GM19452 (cell line): ENCODE measurements around the gene CDS2.

Experiments used
- ATAC-seq: cut with Tn5 transposase; IDR thresholded peaks from one replicate; pipeline ENCODE4 v1.9.1; 2021; ENCODE audit not compliant: unreplicated experiment

Gene CDS2

DNA sequence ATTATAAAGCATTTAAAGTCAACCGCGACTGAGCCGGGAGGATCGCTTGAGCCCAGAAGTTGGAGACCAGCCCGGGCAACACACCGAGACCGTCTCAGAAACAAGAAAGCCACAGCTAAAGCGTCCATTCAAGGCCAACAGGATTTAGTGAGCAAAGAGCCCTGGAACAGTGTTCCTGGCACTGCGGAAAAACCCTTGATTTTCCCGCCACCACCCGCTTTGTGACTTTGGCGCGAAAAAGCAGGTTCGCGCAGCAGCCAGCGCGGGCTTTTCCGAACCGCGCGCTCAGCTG lies 7.7 kb upstream of the CDS2 start:
- no peak for ATAC-seq

DNA sequence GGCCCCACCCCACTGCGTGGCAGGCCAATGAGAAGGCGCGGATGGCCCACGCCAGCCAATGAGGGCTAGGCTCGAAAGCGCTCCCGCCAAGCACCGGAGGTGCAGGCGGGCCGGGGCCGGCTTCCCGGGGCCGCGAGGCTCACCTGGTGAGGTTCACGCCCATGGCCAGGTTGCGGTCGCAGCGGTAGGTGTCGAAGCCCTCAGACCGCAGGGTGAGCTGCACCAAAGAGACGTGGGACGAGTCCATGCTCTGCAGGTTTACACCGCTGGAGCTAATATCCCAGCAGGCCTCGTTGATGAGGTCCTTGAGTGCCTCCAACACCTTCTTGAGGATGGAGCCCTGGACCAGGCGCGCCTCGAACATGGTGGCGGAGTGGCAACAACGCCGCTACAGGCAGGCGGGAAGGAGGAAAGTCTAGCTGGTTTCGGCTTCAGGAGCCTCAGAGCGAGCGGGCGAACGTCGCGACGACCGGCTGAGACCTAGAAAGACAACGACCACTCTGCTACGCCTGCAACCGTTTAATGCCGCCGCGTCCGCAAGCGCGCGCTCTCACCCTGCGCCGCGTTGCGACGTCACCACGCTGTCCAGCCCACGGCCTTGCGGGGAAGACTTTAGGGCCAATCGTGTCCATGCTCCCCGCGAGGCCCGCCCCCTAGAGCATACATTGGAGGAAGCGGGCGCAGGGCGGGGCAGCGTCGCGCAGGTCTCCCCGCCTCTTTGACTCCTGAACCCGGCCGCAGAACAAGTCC lies 7.2 kb upstream of the CDS2 start, which contains the start of gene PCNA:
PCNA (minus strand) TSS at position 524 of the 750 bp plus-strand sequence; CDS start at position 364, 160 bp downstream.
- peak; percentile 90 for ATAC-seq

GRCh38 chr20:5120185-5120476 lies 6.7 kb upstream of the CDS2 start:
- no peak for ATAC-seq

- ATAC-seq: no peak
Measured at GRCh38 chr20:5122873-5123260, 3.9 kb upstream of the CDS2 start.

DNA sequence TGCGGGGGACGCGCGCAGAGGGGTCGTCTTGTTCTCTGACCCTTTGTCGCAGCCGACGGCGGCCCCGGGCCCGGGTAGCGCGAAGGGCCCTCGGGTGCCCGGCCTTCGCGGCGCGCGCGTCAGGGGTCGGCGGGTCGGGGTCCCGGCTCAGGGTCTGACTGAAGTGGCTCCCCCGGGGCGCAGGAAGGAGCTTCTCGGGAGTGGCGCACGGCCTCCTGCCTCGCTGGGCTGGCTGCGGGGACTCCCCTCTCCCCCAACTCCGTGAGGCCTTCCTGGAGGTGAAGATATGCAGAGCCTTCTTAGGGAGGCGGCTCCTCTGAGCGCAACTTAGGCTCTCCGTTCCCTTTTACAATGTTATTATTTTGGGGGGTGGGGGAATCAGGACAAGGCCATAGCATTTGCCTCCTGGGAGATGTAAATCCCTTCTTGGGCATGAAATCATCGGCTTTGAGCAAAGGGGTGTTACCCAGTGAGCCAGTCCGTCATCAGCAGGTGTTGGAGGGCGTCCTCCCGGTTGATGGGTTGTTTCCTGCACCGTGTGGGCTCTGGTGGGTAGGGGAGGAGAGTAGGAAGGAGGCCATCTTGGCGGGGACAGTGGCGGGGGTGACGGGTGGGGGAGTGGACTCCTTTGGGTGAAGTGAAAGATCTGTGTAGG lies 523 bp downstream of the CDS2 start:
- ATAC-seq: peak; percentile 32

DNA sequence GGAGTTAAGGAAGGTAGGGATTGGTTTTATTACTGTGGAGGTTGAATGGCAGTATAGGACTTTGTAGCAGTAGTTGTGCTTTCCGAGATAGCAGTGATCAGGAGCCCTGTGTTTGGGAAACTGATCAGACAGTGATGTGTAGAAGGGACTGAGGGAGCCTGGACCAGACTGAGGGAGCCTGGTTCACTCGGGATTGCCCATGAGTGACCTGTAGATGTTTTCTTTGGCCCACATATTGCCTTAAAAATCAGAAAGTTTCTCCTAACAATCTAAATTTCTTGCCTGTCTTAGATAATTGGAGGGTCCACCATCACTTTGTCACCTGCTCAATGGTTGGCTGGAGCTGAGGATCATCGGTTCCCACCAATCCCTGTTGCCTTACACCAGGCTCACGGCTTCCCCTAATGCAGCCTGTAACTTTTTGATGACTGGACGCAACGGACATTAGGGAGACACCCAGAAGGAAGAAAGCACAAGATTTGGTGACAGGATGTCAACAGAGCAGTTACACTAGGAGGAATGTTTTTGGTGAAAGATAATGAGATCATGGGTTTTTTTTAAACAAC lies 1.1 kb downstream of the CDS2 start:
- no peak for ATAC-seq

GRCh38 chr20:5128886-5129285 lies 2.1 kb downstream of the CDS2 start:
- ATAC-seq: no peak

- ATAC-seq: no peak
Measured at GRCh38 chr20:5131502-5131901, 4.7 kb downstream of the CDS2 start.

DNA sequence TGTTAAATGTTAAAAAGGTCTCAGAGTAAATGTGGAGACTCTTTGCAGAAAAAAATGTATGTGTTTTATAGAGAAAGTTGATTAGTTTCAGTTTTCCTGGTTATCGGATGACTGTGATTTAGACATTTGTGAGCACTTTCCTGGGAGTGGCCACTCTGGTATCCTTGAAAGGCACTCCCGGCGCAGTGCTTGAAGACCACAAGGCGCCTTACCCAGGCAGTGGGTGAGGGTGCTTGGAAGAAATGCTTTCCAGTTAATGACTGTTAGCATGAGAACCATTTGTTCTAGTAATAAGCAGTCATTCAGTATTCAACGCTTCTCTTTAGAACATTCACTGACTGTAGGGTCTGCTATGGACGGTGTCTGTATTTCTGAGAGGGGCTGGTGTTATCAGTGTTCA lies 7.2 kb downstream of the CDS2 start:
- ATAC-seq: no peak

DNA sequence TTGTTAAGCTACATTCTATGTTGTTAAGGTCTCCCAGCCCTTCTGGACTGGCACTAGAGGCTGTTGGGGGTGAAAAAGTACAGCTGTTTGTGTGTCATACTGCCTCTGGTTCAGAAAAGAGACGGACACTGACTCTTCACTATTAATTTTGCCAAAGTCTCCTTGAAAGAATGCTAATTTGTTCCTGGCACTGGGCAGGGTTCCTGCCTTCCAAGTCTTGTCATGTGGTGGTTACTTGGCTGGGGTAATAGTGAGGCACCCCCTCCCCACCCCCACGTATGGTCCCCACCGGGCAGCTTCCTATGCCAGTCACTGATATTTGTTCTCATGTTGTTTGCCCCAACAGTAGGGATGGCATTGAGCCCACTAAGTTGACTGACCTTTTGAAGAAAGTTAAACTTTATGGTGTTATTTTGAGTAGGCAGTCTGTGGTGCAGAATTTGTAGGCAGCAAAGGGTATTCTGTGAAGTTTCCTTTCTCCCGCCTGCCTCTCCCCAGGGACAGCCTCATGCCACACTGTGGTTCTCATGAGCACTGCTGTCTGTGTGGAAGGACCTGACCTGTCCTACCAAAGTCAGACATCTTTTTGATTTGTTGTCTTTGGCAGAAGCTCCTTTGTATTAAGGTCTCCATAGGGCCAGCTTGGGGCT lies 8.7 kb downstream of the CDS2 start:
- ATAC-seq: peak; percentile 73

DNA sequence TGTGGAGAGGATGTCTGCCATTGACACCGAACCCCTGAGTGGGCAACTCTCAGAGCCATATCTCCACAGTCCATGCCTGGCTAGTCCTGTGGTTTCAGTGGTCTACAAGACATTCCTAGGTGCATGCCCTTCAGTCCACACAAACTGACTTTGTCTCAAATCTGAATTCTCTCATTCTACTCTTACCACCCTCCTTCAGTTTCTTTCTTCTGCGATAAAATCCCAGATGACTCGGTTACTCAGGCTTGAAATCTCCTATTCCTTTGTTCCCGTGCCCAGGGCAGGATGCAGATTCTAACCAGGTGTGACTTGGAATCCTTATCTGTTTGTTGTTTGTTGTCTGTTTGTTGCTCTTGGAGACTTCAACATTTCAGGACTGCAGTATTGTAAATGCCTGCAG lies 9.3 kb downstream of the CDS2 start:
- no peak for ATAC-seq

- no peak for ATAC-seq
Measured at GRCh38 chr20:5140195-5140594, 13.4 kb downstream of the CDS2 start.

- no peak for ATAC-seq
Measured at GRCh38 chr20:5141615-5142014, 14.8 kb downstream of the CDS2 start.

DNA sequence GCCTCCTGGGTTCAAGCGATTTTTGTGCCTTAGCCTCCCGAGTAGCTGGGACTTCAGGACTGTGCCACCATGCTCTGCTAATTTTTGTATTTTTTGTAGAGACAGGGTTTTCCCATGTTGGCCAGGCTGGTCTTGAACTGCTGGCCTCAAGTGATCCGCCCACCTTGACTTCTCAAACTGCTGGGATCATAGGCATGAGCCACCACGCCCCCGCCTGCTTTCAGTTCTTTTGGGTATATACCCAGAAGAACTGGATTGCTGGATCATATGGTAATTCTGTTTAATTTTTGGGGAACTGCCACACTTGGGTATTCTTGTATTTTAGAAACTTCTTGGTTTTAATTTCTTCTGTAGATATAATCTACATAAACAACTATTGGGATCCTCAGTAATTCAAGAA lies 17.0 kb downstream of the CDS2 start:
- ATAC-seq: no peak

DNA sequence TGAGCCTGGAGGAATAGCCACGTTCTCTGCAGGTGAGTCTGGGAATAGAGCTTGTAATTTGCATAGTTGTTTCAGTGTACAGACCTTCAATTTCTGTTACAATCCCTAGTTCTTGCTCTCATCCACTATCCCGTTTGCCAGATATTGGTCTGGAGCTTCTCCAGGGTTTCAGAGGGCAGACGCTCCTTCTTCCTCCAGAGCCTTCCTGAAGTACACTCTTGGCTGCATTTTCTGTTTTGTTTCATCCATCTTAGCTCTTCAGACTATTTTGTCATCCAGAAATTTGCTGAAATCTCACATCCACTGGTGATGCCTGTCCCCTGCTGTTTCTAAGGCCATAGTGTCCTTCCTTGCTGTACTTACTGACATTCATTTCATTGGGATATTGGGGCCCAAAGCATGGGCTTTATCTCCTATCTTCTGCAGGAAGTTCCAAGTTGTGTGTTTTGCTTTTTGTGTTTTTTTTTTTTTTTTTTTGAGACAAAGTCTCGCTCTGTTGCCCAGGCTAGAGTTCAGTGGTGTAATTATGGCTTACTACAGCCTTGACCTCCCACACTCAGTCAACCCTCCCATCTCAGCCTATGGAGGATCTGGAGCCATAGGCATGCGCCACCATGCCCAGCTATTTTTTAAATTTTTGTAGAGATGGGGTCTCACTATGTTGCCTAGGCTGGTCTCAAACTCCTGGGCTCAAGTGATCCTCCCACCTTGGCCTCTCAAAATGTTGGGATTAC lies 18.7 kb downstream of the CDS2 start:
- no peak for ATAC-seq

- no peak for ATAC-seq
Measured at GRCh38 chr20:5146099-5146668, 19.4 kb downstream of the CDS2 start.

- ATAC-seq: no peak
Measured at GRCh38 chr20:5146871-5147592, 20.2 kb downstream of the CDS2 start.

DNA sequence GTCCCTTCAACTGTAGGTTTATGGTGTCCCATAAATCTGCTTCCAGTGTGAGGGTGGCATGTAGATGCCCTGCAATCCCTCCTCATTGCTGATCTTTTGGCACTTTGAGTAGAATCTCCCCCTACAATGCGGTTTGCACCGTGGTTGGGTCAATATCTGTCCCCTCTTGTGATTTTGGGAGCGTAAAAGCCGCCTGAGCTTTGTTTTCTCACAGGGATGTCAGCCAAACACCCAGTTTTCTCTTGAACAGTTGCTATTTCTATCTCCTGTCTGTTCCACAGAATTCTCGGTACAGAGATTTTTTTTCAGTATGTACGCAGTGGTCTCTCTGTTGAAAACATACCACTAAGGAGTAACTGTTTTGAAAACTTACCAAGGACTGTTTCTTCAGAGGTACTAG lies 21.8 kb downstream of the CDS2 start:
- no peak for ATAC-seq

GRCh38 chr20:5149892-5150225 lies 23.1 kb downstream of the CDS2 start:
- ATAC-seq: no peak

GRCh38 chr20:5150226-5151076 lies 23.6 kb downstream of the CDS2 start:
- no peak for ATAC-seq
